AG09309 (cell line): Measurements from ENCODE around the gene KIAA1614.

Experiments used
- DNase-seq: peaks from one replicate; pipeline ENCODE4 v3.0.0-alpha.2; 2010; ENCODE audit warnings: low read depth
- H3K4me3 ChIP-seq: 2 replicates; pipeline ENCODE4 v1.5.1; 2011; ENCODE audit warnings: mild to moderate bottlenecking, low read depth, low read length, moderate library complexity; ENCODE audit not compliant: control insufficient read depth
- CTCF ChIP-seq: IDR thresholded peaks from 2 replicates; pipeline ENCODE4 v1.5.1; 2011; ENCODE audit warnings: mild to moderate bottlenecking, low read depth, low read length, inconsistent platforms; ENCODE audit not compliant: insufficient read depth, control insufficient read depth; ENCODE audit errors: missing control alignments

Gene KIAA1614

GRCh38 chr1:180928331-180929230 lies 15.9 kb downstream of the KIAA1614 start:
- no peak for DNase-seq
- H3K4me3 ChIP-seq: no peak overlapping the region
- TF ChIP-seq CTCF: no peak

GRCh38 chr1:180929389-180929788 lies 16.7 kb downstream of the KIAA1614 start:
- H3K4me3 ChIP-seq: no peak overlapping the region
- TF ChIP-seq CTCF: no peak
- no peak for DNase-seq

- H3K4me3 ChIP-seq: no peak overlapping the region
- no peak for DNase-seq
- TF ChIP-seq CTCF: no peak
These were observed 18.0 kb downstream of the KIAA1614 start for GRCh38 chr1:180930687-180931086.

DNA sequence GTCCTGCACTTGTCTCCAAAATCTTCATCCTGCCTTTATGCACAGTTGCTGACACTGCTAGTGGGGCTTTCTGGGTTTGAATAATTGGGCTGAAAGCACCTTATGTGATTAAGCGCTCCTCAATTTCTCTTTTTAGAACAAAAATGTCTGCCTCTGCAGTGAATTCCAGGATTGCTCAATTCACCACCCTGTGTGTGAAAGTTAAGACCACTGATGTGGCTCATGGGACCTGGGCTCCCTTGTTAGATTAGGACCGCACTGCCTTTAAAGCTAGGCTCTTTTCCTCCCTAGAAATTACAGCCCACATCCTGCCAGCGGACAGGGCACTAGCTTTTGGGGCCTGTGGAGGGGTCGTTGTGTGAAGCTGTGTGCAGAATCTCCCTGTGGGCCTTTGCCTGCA lies 18.8 kb downstream of the KIAA1614 start:
- no peak overlapping the region for H3K4me3 ChIP-seq
- no peak for DNase-seq
- TF ChIP-seq CTCF: no peak

- DNase-seq: no peak
- TF ChIP-seq CTCF: no peak
- H3K4me3 ChIP-seq: no peak overlapping the region
These were observed 19.7 kb downstream of the KIAA1614 start for GRCh38 chr1:180932378-180932777.

- no peak for TF ChIP-seq CTCF
- no peak for DNase-seq
- H3K4me3 ChIP-seq: no peak overlapping the region
These were observed 20.4 kb downstream of the KIAA1614 start for GRCh38 chr1:180933141-180933540.
